Colonic mucosa (tissue), 4 donors: ENCODE results near the gene TTC38. TPM values are rescaled to one million over a fixed set of nuclear protein-coding genes. Genes with fewer than 3 reads are reported as not detected.
"Not testable (repeated sequence)": the region's sequence is repeated elsewhere in the genome, so short reads cannot be mapped to it uniquely, and the experiment has no call there.

Experiments used
- DNase-seq: peaks from one replicate; pipeline ENCODE4 v3.0.0-alpha.2; 2020
- H3K27ac ChIP-seq: fragments of 200-600 bp; one replicate; pipeline ENCODE4 v1.8.0; 2021
- H3K27me3 ChIP-seq: fragments of 200-600 bp; one replicate; pipeline ENCODE4 v1.8.0; 2021
- H3K36me3 ChIP-seq: fragments of 200-600 bp; one replicate; pipeline ENCODE4 v1.8.0; 2021
- H3K4me1 ChIP-seq: fragments of 200-600 bp; one replicate; pipeline ENCODE4 v1.8.0; 2021; ENCODE audit warnings: mild to moderate bottlenecking
- H3K4me3 ChIP-seq: fragments of 200-600 bp; one replicate; pipeline ENCODE4 v1.8.0; 2021
- H3K9ac ChIP-seq, 2 donors: one replicate each; pipeline ENCODE4 v1.7.0; 2013; ENCODE audit warnings: control low read depth in 2 of 2, low read depth in 2 of 2, low read length in 2 of 2
- H3K9me3 ChIP-seq: fragments of 200-600 bp; one replicate; pipeline ENCODE4 v1.8.0; 2021
- CTCF ChIP-seq: fragments of 200-600 bp; IDR thresholded peaks from one replicate; pipeline ENCODE4 v1.8.0; 2022; ENCODE audit warnings: antibody characterized with exemption, mild to moderate bottlenecking
- intact Hi-C: fragments of 100-400 bp; cut with DNase I; formaldehyde crosslinking; loops from one replicate; pipeline ENCODE4 v1.14.1; 2022
- total RNA-seq, 2 donors: library from RNA; stranded (reverse); fragmentation: NEBNext Ultra II Directional in 1 of 2; extraction: Animal tissue kit (Norgen Biotek cat#: 25700) in 1 of 2; gene quantifications; one replicate each; pipeline ENCODE4 v1.2.1, GENCODE V29; 2021
- donor health status: healthy.
- donor health status: DM: no; HTN: no; CAD: no.
- donor health status: DM: no; HTN: no; CAD: no.

Gene TTC38
- total RNA-seq, 2 donors from 2014 or later = 124 to 149 TPM

- no peaks in the 10 kb centered on the region for H3K9me3 ChIP-seq
- no peak for TF ChIP-seq CTCF
- intact Hi-C loops = no loop called here
- H3K36me3 ChIP-seq = no peaks in the 10 kb centered on the region
- H3K27ac ChIP-seq = no peak overlapping the region
- peak; percentile 72 for DNase-seq
- H3K4me3 ChIP-seq = no peak overlapping the region
- H3K4me1 ChIP-seq = peaks cover 4% of the 10 kb centered on the region
- no peaks in the 10 kb centered on the region for H3K27me3 ChIP-seq
- no peak overlapping the region for H3K9ac ChIP-seq
Observed at GRCh38 chr22:46262449-46263215, 5.2 kb upstream of the TTC38 start.

- Histone ChIP-seq H3K27ac (peak within 1 kb of the TSS; percentile 68), H3K4me1 (peaks cover 4% of the 10 kb centered on the region), H3K9me3 (no peaks in the 10 kb centered on the region), H3K36me3 (no peaks in the 10 kb centered on the region), H3K9ac (no peak within 1 kb of the TSS), H3K27me3 (no peaks in the 10 kb centered on the region), H3K4me3 (no peak within 1 kb of the TSS)
- DNase-seq = no peak
- no peak for TF ChIP-seq CTCF
- intact Hi-C loops = no loop called here
Observed at GRCh38 chr22:46263216-46263590, 4.6 kb upstream of the TTC38 start, which contains the start of gene PKDREJ. PKDREJ (minus strand) TSS chr22:46263343; CDS start chr22:46263322, 21 bp downstream.

- DNase-seq = peak; percentile 80
- H3K4me1 ChIP-seq, H3K9ac ChIP-seq, H3K27me3 ChIP-seq, H3K36me3 ChIP-seq, intact Hi-C loops, H3K9me3 ChIP-seq, H3K4me3 ChIP-seq: not testable (repeated sequence)
- H3K27ac ChIP-seq = peak overlapping the region; percentile 68
Observed at GRCh38 chr22:46264520-46264919, 3.3 kb upstream of the TTC38 start.

GRCh38 chr22:46265627-46266026 is 2.2 kb upstream of the TTC38 start:
- H3K27ac ChIP-seq, DNase-seq, H3K4me3 ChIP-seq, H3K4me1 ChIP-seq, H3K36me3 ChIP-seq, H3K9ac ChIP-seq, intact Hi-C loops, H3K9me3 ChIP-seq, H3K27me3 ChIP-seq: not testable (repeated sequence)

- Histone ChIP-seq H3K9ac (peak overlapping the region; percentile 43 to 93), H3K4me1 (peaks cover 4% of the 10 kb centered on the region), H3K4me3 (no peak overlapping the region), H3K27me3 (no peaks in the 10 kb centered on the region), H3K9me3 (no peaks in the 10 kb centered on the region), H3K36me3 (no peaks in the 10 kb centered on the region), H3K27ac (peak overlapping the region; percentile 78)
- intact Hi-C loops = no loop called here
- no peak for DNase-seq
- TF ChIP-seq CTCF = no peak
Observed at GRCh38 chr22:46269564-46269963, 1.8 kb downstream of the TTC38 start.

- no peaks in the 10 kb centered on the region for H3K9me3 ChIP-seq
- H3K27ac ChIP-seq = no peak overlapping the region
- no peak overlapping the region for H3K9ac ChIP-seq
- intact Hi-C loops = no loop called here
- H3K4me1 ChIP-seq = peaks cover 4% of the 10 kb centered on the region
- H3K27me3 ChIP-seq = no peaks in the 10 kb centered on the region
- H3K36me3 ChIP-seq = peaks cover 4% of the 10 kb centered on the region
- no peak for DNase-seq
- no peak overlapping the region for H3K4me3 ChIP-seq
- TF ChIP-seq CTCF = no peak
Observed at GRCh38 chr22:46272196-46272595, 4.4 kb downstream of the TTC38 start.
